Fibroblast of skin of left quadriceps (primary cell): ENCODE data around the gene NME7.

Experiments
- DNase-seq, 2 experiments: peaks; one replicate each; pipeline ENCODE4 v3.0.0-alpha.2; 2013; ENCODE audit warnings: low read depth in 2 of 2

The NME7 gene

DNA sequence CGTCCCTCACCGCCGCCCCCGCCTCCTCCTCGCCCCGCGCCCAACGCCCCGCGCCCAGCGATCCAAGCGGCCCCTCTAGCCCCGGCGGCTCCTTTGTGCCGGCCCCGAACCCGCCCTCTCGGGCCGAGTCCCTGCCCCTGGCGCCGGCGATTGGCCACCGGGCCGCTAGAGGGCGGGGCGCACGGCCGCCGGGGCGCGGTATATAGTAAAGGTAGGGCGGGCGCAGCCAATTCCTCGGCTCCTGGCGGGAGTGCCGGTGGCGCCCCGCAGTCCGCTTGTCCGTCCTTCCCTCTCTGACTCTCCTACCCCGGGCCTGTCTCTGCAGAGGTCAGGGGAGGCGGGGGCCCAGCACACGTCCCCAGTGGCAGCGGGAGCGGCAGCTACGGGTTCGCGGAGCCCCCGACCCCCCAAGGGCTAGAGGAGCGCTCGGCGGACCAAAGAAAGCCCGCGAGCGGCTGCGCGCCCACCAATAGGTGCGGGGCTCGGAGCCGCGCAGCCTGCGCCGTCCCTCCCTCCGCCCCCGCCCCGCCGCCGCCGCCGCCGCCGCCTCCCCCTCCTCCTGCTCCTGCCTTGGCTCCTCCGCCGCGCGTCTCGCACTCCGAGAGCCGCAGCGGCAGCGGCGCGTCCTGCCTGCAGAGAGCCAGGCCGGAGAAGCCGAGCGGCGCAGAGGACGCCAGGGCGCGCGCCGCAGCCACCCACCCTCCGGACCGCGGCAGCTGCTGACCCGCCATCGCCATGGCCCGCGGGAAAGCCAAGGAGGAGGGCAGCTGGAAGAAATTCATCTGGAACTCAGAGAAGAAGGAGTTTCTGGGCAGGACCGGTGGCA is 261.3 kb downstream of the NME7 start, which contains the start of gene ATP1B1:
Gene ATP1B1, plus strand, starts transcription at position 596 of the 826 bp plus-strand sequence. Its CDS starts 140 bp downstream, at position 736.
- peak; percentile 50 to 53 for DNase-seq

DNA sequence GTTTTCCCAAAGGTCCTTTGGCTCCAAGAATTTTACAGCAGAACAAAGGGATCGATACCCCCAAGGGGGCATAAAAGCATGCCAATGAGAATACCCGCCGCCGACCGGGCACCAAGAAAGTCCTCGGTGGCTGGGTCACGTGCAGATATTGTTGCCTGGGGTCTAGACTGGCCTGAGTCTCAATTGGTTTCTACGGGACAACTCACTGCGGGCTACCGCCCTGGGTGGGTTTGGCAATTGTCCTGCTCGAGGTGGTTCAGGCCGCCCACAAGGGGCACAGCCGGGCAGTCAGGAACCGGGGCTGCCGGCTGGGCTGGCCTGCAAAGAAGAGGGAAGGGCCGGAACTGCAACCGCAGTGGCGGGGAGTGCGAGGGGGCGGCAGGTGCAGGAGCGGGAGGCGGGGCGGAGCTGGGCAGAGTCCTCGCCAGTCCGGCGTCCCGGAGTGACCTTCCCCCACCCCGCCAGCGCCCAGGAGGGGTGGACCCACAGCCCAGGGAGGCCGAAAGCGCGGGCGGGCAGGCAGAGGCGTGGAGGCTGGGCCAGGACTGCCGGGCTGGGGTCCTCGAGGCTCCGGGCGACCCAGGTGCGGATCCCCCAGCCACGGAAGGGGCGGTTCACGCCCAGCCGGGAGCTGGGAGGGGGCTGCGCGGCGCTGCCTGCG is 262.0 kb downstream of the NME7 start:
- no peak for DNase-seq

DNA sequence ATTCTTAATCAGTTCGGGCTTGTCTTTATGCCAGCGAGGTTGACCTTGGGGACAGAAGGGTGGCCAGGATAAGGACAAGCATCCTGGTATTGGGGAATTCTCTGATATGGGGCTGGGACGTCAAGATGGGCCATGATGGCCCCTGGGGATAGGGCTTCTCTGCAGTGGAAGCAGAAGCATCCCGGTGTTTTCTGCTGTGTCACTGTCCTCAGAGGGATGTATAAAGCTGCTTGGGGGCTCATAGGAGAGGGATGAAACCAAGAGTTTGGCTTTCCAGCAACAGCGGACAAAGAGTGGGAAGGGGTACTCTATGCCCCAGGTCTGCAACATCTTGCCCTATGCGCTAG is 262.5 kb downstream of the NME7 start:
- no peak for DNase-seq

DNA sequence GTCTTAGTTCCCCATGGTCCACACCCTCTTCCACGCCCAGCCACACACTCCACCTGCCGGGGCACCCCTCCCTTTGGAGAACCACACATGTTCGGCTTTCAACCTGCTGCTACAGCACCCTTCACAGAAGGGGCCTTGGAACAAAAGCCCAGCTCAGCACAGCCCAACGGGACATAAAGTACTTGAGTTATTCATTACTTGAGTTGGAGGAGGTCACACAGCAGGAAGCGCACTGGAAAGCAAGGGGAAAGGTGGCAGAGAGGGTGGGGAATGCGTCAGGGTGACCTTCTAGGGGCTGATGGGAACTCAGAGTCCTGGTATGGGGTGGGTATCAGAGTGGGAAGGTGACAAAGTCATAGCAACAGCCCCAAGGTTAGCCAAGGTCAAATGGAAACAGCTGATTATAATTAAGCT is 264.1 kb downstream of the NME7 start:
- DNase-seq, result no peak

DNA sequence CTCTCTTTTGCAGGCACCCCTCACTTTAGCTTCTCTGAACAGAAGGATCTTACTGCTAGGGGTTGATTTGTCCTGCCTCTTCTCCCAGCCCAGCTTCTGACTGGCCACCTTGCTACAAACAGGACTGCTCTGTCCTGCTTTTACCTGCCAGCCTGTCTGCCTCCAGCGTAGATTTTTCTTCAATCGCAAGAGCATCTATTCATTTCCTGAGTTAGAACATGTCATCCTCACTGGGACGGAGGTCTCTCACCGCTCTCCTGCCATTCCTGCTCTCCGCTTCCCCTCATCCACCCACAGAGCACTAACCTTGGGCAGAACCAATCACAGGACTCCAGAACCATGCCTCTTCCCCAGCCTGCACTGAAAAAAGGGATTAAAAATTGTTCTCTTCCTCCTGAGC is 264.6 kb downstream of the NME7 start:
- DNase-seq, result no peak

DNA sequence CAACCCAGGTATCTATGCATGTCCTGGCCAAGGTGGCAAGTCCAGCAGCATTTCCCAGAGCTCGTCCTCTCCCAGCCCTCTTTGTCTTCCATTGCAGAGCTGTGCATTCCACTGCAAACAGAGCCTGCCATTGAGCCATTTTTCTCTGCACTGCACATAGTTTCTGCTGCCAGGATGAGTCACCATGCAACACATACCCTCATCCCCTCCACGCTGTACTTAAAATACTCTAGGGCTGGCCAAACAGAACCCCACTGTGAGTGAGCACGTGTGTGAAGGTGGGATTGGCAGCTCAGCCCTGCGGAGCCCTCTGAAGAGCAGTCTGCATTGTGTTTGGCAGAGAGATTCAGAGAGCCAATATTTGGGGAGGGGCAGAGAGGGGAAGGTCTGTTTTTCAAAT is 265.0 kb downstream of the NME7 start:
- peak; percentile 49 to 53 for DNase-seq

DNA sequence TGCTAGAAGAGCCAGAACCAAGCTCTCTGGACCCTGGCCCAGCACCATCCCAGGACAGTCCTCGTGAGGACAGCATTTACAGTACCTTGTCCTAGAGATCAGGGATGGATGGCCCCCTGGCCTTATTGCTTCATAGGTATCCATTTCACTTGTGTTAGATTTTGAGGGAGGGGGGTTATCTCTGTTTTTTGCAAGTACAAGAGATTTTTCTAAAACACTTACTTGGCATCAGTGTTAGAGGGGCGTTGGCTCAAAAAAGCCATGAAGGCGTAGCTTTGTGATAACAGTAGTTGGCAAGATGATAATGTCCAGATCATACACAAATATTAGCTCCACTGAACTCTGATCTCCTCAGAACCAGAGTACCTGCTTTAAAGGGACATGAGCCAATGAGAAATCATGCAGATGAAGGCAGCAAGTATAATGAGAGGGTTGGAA is 266.9 kb downstream of the NME7 start:
- no peak for DNase-seq

DNA sequence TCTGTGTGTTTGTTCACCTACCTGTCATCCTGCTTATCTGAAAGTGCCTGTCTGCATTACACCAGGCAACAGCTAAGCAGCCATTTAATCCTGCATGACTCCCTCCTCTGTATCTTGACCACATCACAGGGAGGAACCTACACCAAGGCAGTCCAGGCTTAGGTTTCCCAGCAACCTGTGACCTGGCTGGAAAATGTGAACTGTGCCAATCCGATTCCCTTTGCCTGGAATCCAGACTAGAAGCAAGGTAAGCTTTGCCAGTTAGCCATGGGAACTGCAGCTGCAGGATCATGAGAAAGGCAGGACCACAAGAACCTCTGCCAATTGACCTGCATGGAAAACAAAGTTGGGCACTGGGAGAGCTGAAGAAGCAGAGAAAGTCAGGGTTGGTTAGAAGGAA is 267.4 kb downstream of the NME7 start:
- DNase-seq, result no peak

DNA sequence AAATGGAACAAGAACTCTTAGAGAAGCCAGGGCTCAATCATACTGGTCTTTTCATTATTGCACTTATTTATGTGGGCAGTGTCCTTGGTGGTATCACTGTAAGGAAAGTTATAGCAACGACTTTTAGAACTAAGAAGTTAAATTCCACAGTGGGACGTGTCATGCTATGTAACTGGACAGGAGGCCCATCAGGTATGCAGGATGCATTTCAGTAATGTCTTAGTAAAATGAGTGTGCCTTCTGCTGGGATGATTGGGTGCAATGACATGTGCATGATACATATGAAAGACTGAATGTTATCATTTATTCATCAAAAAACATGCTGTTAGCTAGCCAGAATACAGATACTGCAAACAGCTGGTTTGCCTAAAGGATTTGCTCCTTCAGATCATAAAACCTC is 268.0 kb downstream of the NME7 start:
- DNase-seq, result no peak

DNA sequence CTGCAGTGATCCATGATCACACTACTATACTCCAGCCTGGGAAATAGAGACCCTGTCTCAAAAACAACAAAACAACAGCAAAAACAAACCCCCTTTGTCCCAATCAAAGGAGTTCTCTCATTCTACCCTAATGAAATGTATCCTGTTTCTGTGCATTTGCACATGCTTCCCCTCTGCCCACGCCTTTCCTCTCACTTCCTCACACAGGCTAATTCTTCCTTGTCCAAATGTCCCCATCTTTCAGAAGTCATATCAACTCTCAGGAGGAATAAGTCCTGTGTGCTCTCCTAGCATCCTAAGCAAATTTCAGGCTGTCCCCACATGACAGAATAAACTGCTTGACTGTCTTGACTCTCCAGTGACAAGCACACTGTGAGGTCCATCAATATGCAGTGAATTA is 269.2 kb downstream of the NME7 start:
- DNase-seq, result no peak

DNA sequence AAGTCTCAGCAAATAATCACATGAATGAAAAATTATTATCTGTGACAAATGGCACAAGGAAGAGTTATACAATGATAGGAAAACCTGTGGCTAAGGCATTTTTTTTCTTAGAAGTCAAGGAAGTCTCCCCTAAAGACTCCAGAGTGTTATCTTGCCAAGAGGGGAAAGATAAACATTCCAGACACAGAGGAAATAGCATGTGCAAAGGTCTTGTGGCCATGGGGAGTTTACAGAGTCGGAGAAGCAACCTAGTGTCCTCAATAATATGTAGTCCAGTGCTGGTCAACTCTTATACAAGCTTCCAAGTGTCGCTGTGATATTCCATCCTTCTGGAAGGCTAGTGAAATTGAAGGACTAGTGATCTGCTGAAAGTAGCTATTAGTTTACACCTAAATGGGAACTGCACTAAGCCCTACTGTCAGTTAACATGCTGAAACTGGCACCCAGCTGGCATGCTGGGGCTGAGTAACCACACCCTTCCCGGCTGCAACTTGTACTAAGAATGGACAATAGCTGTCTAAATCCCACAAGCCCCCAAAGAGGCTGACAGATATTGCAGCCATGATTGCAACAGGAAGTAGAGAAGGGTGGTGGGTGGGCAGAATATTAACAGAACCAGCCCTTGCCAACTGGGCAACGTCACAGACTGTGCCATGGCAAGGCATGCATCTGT is 272.6 kb downstream of the NME7 start:
- DNase-seq, result no peak

DNA sequence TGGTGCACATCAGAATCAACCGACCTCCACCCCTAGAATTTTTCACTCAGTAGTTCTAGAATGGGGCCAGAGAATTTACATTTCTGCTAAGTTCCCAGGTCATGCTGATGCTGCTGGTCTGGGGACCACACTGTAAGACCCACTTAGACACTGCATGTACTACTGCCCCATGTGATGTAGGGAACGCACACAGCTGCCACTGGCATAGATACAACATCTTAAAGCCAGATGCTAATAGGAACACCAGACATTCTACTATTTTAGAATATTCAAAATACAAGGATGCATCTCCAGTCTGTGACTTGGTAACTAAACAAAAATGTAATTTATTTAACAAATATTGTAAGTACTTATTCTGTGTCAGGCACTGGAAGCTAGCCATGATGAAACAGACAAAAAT is 275.2 kb downstream of the NME7 start:
- DNase-seq, result no peak

DNA sequence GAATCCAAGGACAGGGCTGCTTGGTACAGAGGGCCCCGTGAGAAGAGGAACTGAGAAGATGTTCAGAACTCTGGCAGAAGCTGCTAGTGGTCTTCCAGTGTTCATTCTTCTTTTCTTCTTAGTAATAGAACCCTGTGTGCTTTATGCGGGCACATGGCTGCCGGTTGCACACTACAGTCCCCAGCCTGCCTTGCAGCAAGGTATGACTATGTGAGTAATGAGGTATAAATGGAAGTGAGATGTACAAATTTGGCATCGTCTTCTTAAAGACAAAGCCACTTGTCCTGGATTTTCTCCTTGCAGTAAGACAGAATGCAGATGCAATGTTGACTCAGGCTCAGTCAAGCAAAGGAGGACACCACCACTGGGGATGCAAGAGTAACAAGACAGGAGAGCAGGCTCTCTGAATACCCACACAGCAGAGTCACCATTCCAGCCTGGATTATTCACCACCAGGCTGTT is 276.1 kb downstream of the NME7 start:
- DNase-seq, result no peak

DNA sequence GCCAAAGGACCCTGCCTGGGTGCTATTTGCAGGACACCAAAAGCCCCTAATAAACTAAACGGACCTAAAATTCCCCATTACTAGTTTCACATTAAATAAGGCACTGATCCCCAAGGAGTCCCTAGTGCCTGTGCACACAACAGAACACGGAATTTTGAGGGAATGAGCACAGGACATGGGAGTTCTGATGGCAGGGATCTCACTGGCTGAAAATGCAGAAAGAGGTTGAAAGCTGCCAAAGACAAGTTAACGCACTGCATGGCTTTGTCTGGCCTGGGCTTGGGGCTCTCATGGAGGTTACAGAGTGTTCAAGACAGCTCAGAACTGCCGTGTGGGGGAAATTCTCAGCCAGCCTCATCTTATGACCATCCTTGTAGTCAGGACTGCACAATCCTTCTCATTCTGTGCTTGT is 276.7 kb downstream of the NME7 start:
- no peak for DNase-seq

DNA sequence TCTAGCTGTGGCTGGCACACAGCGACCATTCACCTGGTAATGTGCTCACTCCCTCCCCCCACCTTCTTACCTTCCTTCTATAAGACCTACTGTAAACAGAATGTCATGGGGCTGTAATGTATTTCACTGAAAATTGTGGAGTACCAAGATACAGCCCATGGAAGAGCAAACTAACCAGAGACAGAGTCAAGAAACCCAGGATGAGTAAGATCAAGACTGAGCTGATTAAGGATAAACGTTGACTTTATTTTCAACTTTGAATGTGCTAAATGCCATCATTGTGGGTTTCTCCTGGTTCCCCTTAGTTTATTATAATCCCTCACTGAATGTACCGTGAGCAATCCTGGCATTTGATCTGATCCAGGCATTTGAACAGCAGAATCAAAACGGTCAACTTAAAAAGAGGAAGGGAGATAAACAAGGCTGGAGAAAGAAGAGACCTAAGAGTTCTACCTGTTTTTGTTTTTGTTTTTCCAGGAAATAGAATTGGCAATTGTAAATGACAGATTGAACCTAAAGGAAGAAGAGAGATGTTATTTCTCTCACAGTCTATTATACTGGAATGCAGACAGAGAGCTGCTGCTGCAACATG is 277.2 kb downstream of the NME7 start:
- DNase-seq, result no peak

DNA sequence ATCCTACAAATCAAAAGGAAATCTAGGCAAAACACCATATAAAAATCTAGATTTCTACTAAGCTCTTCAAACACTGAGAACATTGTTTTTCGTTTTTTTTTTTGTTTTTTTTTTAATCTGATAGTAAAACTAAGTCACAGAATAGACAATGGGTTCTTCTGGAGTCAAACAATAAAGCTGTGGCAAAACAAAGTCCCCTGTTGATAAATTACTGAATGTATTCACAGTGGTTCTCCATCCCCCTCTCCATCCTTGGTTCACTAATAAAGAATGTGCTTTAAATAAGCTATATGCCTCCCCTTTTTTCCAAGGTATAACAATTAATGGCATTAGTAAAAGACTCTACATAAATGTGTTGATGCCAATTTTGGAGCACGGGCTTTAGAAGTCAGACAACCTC is 277.8 kb downstream of the NME7 start:
- no peak for DNase-seq

DNA sequence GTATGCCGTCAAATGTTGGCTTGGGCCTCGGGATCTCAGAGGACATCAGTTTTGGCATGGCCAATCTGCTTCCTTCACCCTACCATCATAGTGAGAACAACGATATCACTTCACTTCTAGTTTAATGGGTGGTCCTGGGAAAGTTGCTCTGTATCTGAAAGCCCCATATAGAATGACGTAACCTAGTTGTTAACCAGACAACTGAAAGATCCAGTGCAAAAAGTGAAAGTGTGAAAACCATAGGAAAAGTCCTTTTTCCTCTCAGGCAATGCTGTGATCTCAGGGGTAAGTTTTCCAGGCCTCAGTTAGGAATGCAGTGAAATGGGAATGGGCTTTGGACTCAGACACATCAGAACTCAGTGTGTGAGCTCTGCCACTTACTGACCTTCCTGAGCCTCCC is 279.7 kb downstream of the NME7 start:
- DNase-seq, result no peak

DNA sequence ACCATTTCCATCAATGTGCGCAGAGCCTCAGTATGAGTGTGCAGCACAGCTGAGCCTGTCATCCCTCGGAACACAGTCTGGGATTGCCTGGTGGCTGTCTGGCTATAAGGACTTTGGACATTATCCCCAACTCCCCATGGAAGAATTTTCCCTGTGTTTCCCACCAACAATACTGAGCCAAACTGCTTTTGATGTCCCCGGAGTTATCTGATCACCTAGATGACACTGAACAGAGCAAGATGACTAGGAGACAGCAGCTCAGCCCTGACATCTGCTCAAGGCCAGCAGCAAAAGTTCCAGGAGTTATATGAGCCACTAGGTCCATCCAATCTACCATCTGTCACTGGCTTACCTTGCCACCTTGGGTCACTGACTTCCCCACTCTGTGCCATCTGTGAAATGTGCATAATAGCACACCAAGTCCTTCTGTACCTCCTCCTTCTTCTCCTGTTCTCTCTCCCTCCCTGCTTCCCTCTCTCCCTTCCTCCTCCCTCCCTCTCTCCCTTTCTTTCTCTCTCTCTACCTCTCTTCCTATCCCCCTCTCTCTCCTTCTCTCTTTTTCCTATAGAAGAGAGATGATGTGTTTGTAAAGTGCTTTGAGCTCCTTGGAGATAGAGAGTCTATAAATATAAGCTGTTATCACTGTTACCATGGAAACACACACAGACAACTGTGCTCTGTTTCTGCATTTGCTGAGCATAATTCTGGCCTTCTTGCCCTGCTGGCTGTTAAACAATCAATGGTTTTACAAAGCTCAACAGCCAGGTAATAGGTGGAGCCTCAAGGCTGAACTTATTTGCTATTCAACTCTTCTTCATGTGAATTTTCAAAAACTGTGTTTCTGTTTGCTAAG is 280.8 kb downstream of the NME7 start:
- DNase-seq, result no peak

DNA sequence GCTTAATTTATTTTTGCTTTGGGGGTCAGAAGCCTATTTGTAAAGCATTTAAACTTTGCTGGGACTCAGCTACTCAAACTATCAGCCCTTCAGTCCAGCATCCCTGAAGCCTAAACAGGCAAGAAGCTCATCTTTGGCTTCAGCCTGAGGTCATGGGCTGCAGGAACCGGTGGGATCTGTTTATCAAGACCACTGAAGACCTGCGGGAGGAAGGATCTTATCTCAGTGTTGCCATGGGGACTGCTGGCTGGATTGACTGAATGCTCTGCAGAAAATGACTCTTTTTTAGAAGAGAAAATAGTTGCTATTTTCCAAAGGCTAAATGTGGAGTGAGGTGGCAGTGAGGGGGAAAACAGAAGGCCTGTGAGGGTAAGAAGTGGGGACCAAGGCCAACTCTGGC is 281.7 kb downstream of the NME7 start:
- DNase-seq, result no peak
